Coronary artery (tissue), 2 donors: ENCODE results near the gene HNRNPA0.

ENCODE experiments used
- DNase-seq: peaks from one replicate; pipeline ENCODE4 v3.0.0-alpha.2; 2017; ENCODE audit warnings: low spot score
- H3K27ac ChIP-seq, 2 donors: fragments of 200-600 bp; sonication (generic); one replicate each; pipeline ENCODE4 v1.5.1; 2016 to 2019
- H3K4me3 ChIP-seq: fragments of 200-600 bp; sonication (generic); 2 replicates; pipeline ENCODE4 v1.5.1; 2016; ENCODE audit warnings: mild to moderate bottlenecking, moderate library complexity
- CTCF ChIP-seq: fragments of 200-600 bp; sonication (generic); IDR thresholded peaks from one replicate; pipeline ENCODE4 v1.5.1; 2019; ENCODE audit warnings: antibody characterized with exemption

HNRNPA0 gene

GRCh38 chr5:137734962-137735554, 19.1 kb downstream of the HNRNPA0 start:
- TF ChIP-seq CTCF = no peak
- H3K4me3 ChIP-seq = peak overlapping the region; percentile 74
- no peak for DNase-seq
- peak overlapping the region in 1 of 2 donors; percentile 78 for H3K27ac ChIP-seq

- no peak for TF ChIP-seq CTCF
- no peak for DNase-seq
- Histone ChIP-seq H3K4me3 (peak overlapping the region; percentile 74), H3K27ac (peak overlapping the region in 1 of 2 donors; percentile 78)
Measured at GRCh38 chr5:137734331-137734730, 19.8 kb downstream of the HNRNPA0 start.

GRCh38 chr5:137733922-137734321, 20.2 kb downstream of the HNRNPA0 start:
- H3K27ac ChIP-seq = no peak overlapping the region

GRCh38 chr5:137733006-137733405, 21.2 kb downstream of the HNRNPA0 start:
- Histone ChIP-seq H3K4me3 (no peak overlapping the region), H3K27ac (no peak overlapping the region)
- no peak for TF ChIP-seq CTCF
- no peak for DNase-seq

More at GRCh38 chr5:137733922-137734321, 20.2 kb downstream of the HNRNPA0 start:
- peak overlapping the region; percentile 74 for H3K4me3 ChIP-seq
- no peak for TF ChIP-seq CTCF
- DNase-seq = no peak

- Histone ChIP-seq H3K27ac (no peak overlapping the region), H3K4me3 (no peak overlapping the region)
- no peak for DNase-seq
- no peak for TF ChIP-seq CTCF
Measured at GRCh38 chr5:137731176-137731575, 23.0 kb downstream of the HNRNPA0 start.

- no peak overlapping the region for H3K4me3 ChIP-seq
- no peak for TF ChIP-seq CTCF
- DNase-seq = no peak
- no peak overlapping the region for H3K27ac ChIP-seq
Measured at GRCh38 chr5:137730336-137730735, 23.8 kb downstream of the HNRNPA0 start.

- H3K4me3 ChIP-seq = no peak overlapping the region
- H3K27ac ChIP-seq = no peak overlapping the region
- DNase-seq = no peak
- no peak for TF ChIP-seq CTCF
Measured at GRCh38 chr5:137728048-137728447, 26.1 kb downstream of the HNRNPA0 start.
